Activated CD4-positive, alpha-beta T cell treated with anti-CD3 and anti-CD28 coated beads for 4 hours (primary cell): Measurements from ENCODE around the gene MRPL28.
A peak's percentile ranks its signal among the peaks of the same experiment; 100 is the strongest.
"Not testable (repeated sequence)": the region's sequence is repeated elsewhere in the genome, so short reads cannot be mapped to it uniquely, and the experiment has no call there.

Experiments used
- DNase-seq, 2 donors: peaks; one replicate each; pipeline ENCODE4 v3.0.0-alpha.2; 2020

The MRPL28 gene

GRCh38 chr16:373020-373598, 2.8 kb upstream of the MRPL28 start:
- no peak for DNase-seq

- no peak for DNase-seq
Measured at GRCh38 chr16:372302-372983, 2.1 kb upstream of the MRPL28 start.

- DNase-seq: no peak
Measured at GRCh38 chr16:371515-372301, 1.4 kb upstream of the MRPL28 start.

- DNase-seq: no peak
Measured at GRCh38 chr16:370979-371514, 709 bp upstream of the MRPL28 start.

- no peak for DNase-seq
Measured at GRCh38 chr16:369866-370436, 387 bp downstream of the MRPL28 start.

- DNase-seq: no peak
Measured at GRCh38 chr16:369275-369865, 968 bp downstream of the MRPL28 start.

GRCh38 chr16:368388-369158, 1.8 kb downstream of the MRPL28 start:
- no peak for DNase-seq

GRCh38 chr16:367333-367903, 2.9 kb downstream of the MRPL28 start:
- DNase-seq: no peak

- no peak for DNase-seq
Measured at GRCh38 chr16:366476-366875, 3.9 kb downstream of the MRPL28 start.

GRCh38 chr16:364595-365491, 5.5 kb downstream of the MRPL28 start:
- no peak for DNase-seq

- no peak for DNase-seq
Measured at GRCh38 chr16:363766-364490, 6.4 kb downstream of the MRPL28 start.

- DNase-seq: no peak
Measured at GRCh38 chr16:363110-363765, 7.1 kb downstream of the MRPL28 start.

GRCh38 chr16:362702-362999, 7.7 kb downstream of the MRPL28 start:
- not testable (repeated sequence) for DNase-seq

- DNase-seq: peak; percentile 73 to 75
Measured at GRCh38 chr16:361872-362701, 8.3 kb downstream of the MRPL28 start.

- DNase-seq: no peak
Measured at GRCh38 chr16:361341-361871, 8.9 kb downstream of the MRPL28 start.

- DNase-seq: no peak
Measured at GRCh38 chr16:360698-361336, 9.5 kb downstream of the MRPL28 start.

GRCh38 chr16:359871-360697, 10.3 kb downstream of the MRPL28 start:
- DNase-seq: no peak
